Body of pancreas (tissue), 4 donors: ENCODE data around the gene EEF1AKMT3. TPM values are rescaled to one million over a fixed set of nuclear protein-coding genes. Genes with fewer than 3 reads are reported as not detected.

Source experiments
- ATAC-seq: fragments of 150-250 bp; one replicate; pipeline ENCODE4 v1.9.1; 2016
- DNase-seq, 4 donors: peaks; one replicate each; pipeline ENCODE4 v3.0.0-alpha.2; 2019
- H3K27ac ChIP-seq, 4 donors: fragments of 200-600 bp; sonication (generic); 1 replicate in 3 of 4; 2 replicates in 1 of 4; pipeline versions ENCODE4 v1.5.1 to v1.6.1; 2016 to 2019; ENCODE audit warnings: mild to moderate bottlenecking in 1 of 4, mixed read lengths in 1 of 4, moderate library complexity in 1 of 4
- H3K27me3 ChIP-seq, 2 donors: fragments of 200-600 bp; sonication (generic); one replicate each; pipeline ENCODE4 v1.6.0; 2016; ENCODE audit warnings: mild to moderate bottlenecking in 1 of 2
- H3K36me3 ChIP-seq, 2 donors: fragments of 200-600 bp; sonication (generic); replicated peaks in 1 of 2; 2 replicates each; pipeline ENCODE4 v1.5.1; 2016; ENCODE audit warnings: low read depth in 2 of 2; ENCODE audit not compliant: insufficient read depth in 1 of 2
- H3K4me1 ChIP-seq: fragments of 200-600 bp; sonication (generic); one replicate; pipeline ENCODE4 v1.6.0; 2016
- H3K4me3 ChIP-seq, 2 donors: fragments of 200-600 bp; sonication (generic); 1 replicate in 1 of 2; 2 replicates in 1 of 2; pipeline ENCODE4 v1.5.1; 2016 to 2019
- H3K9me3 ChIP-seq, 3 donors: fragments of 200-600 bp; sonication (generic); 1 replicate in 2 of 3; 2 replicates in 1 of 3; pipeline ENCODE4 v1.5.1; 2016
- CTCF ChIP-seq, 7 experiments: fragments of 450-650 bp in 4 of 7; fragments of 200-600 bp in 3 of 7; sonication (generic) in 3 of 7; IDR thresholded peaks; one replicate each; pipeline ENCODE4 v1.5.1; 2016 to 2019; ENCODE audit warnings: antibody characterized with exemption in 7 of 7
- POLR2A ChIP-seq, 3 donors: fragments of 450-650 bp; IDR thresholded peaks; one replicate each; pipeline ENCODE4 v1.6.1; 2016; ENCODE audit warnings: antibody characterized with exemption in 3 of 3, mild to moderate bottlenecking in 2 of 3
- WGBS, 2 donors: methylation state at CpG; one replicate each; pipeline ENCODE4 v1.1.5; 2017; 5-methylcytosine and 5-hydroxymethylcytosine counted together
- intact Hi-C: fragments of 100-400 bp; cut with DNase I; formaldehyde crosslinking; loops from one replicate; pipeline ENCODE4 v1.15.1; 2023
- total RNA-seq, 2 donors: library from RNA; depleted of rRNA; stranded (reverse); fragments of >200 nt; gene quantifications; one replicate each; pipeline ENCODE4 v1.1.0, GENCODE V29; 2016

The EEF1AKMT3 gene
- total RNA-seq, 2 donors from 2014 or later = 11.2 to 15.0 TPM

- Histone ChIP-seq H3K36me3 (peaks cover 45 to 55% of the 10 kb centered on the region in 2 donors), H3K27me3 (no peaks in the 10 kb centered on the region), H3K9me3 (no peaks in the 10 kb centered on the region), H3K27ac (no peak overlapping the region), H3K4me1 (no peaks in the 10 kb centered on the region), H3K4me3 (no peak overlapping the region)
- TF ChIP-seq CTCF (IDR thresholded peaks at IDR 0.05) = no peak
- TF ChIP-seq POLR2A (IDR thresholded peaks at IDR 0.05) = no peak
- 76 to 82% methylated on average over 9 to 10 of the region's 10 CpGs for WGBS, 2 donors
- DNase-seq (no peak), ATAC-seq (no peak)
- intact Hi-C loops = no loop called here
Observed at GRCh38 chr12:57822392-57823130, 50.1 kb downstream of the EEF1AKMT3 start.

- Histone ChIP-seq H3K36me3 (peaks cover 45 to 61% of the 10 kb centered on the region in 2 donors), H3K27me3 (no peaks in the 10 kb centered on the region), H3K27ac (no peak overlapping the region), H3K9me3 (no peaks in the 10 kb centered on the region), H3K4me1 (no peaks in the 10 kb centered on the region), H3K4me3 (no peak overlapping the region)
- no peak for ATAC-seq
- intact Hi-C loops = no loop called here
- WGBS, 2 donors = 81 to 92% methylated on average over 14 to 17 of the region's 17 CpGs
- no peak for TF ChIP-seq CTCF (IDR thresholded peaks at IDR 0.05)
- no peak for TF ChIP-seq POLR2A (IDR thresholded peaks at IDR 0.05)
- DNase-seq = no peak
Observed at GRCh38 chr12:57823131-57823907, 50.9 kb downstream of the EEF1AKMT3 start.

GRCh38 chr12:57823908-57824640, 51.7 kb downstream of the EEF1AKMT3 start:
- Histone ChIP-seq H3K9me3 (no peaks in the 10 kb centered on the region), H3K27ac (no peak overlapping the region), H3K4me1 (peaks cover 3% of the 10 kb centered on the region), H3K36me3 (peaks cover 45 to 68% of the 10 kb centered on the region in 2 donors), H3K27me3 (no peaks in the 10 kb centered on the region), H3K4me3 (no peak overlapping the region)
- no peak for ATAC-seq
- 87 to 88% methylated on average over 6 to 18 of the region's 18 CpGs for WGBS, 2 donors
- TF ChIP-seq CTCF (IDR thresholded peaks at IDR 0.05) (no peak), POLR2A (IDR thresholded peaks at IDR 0.05) (no peak)
- intact Hi-C loops = no loop called here
- no peak for DNase-seq

- 93 to 100% methylated on average over 2 of the region's 2 CpGs for WGBS, 2 donors
- Histone ChIP-seq H3K9me3 (no peaks in the 10 kb centered on the region), H3K4me1 (peaks cover 16% of the 10 kb centered on the region), H3K27me3 (no peaks in the 10 kb centered on the region), H3K27ac (no peak overlapping the region), H3K36me3 (peaks cover 45 to 70% of the 10 kb centered on the region in 2 donors), H3K4me3 (no peak overlapping the region)
- no peak for TF ChIP-seq POLR2A (IDR thresholded peaks at IDR 0.05)
- TF ChIP-seq CTCF (IDR thresholded peaks at IDR 0.05) = no peak
- intact Hi-C loops = no loop called here
- no peak for DNase-seq
- ATAC-seq = no peak
Observed at GRCh38 chr12:57825451-57825850, 53.0 kb downstream of the EEF1AKMT3 start.
